HG02798 (cell line): Measurements from ENCODE around the gene SPOCK1.

Experiments
- ATAC-seq: cut with Tn5 transposase; IDR thresholded peaks from one replicate; pipeline ENCODE4 v1.9.1; 2021; ENCODE audit warnings: mild to moderate bottlenecking; ENCODE audit not compliant: unreplicated experiment, poor library complexity

SPOCK1 gene

DNA sequence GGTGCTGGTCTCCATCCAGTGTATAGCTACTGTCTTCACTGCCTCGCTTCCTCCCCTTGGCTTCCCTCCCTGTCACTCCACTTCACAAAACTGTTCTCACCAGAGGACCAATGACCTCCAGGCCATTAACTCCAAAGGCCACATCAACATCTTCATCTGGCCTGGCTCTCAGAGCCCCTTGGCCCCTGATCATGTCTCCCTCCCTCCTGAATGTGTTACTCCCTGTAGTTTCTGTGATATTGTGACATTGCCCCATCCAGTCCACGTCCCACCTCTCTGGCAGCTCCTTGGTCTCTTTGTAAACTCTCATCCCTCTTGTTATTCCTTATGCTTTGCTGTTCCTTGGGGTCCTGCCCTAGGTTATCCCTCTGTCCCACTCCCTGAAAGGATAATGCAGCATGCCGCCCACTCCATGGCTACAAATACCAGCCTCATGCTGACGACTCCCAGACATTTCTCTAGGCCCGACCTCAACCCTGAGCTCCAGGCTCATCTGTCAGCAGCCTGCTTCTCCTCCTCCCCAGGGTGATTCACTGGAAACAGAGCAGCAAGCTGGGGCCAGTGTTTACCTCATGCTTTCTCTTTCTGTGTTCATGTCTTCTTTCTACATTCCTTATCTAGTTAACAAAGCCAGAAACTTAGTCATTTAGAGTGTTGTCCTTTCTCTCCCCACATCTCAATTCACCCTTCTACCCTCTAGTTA, 312.2 kb downstream of the SPOCK1 start:
- ATAC-seq, result no peak

DNA sequence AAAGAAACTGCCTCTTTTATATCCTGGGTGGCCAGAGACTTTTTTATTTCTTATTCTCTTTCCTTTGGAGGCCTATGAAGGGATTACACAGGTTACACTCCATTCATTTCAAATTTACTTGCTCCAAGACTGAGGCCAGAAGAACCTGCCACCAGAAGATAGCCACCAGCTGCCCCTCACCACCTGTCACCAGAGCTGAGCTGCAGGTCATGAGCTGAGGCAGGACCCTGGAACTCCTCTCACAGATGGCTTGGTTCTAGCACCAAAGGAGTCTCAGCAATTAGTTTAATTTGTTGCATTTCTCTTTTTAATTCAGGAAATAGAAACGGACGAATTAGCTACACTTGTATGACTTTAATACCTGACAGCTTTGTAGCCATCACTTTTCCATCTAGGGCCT, 313.9 kb downstream of the SPOCK1 start:
- no peak for ATAC-seq

DNA sequence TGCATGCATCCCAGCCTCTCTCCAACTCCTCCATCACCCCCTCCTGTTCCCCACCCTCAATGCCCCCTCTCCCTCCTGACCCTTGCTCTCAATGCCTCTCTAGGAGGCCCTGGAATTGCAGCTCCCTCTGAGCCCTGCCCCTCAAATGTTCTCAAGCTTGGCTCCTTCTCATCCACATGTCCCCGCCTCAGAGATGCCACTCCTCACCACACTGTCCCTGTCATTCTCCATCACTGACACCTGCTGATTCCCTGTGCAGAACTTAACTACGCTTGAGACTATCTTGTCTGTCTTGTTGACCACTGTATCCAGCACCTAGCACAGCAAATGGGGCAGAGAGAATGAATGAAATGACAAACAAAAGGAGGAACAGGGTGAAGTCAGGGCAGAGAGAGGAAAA, 314.4 kb downstream of the SPOCK1 start:
- ATAC-seq, result no peak

- ATAC-seq, result no peak
Measured at GRCh38 chr5:137182576-137182975, 316.6 kb downstream of the SPOCK1 start.

GRCh38 chr5:137181667-137182066, 317.5 kb downstream of the SPOCK1 start:
- ATAC-seq, result no peak

GRCh38 chr5:137179203-137179602, 319.9 kb downstream of the SPOCK1 start:
- ATAC-seq, result no peak

DNA sequence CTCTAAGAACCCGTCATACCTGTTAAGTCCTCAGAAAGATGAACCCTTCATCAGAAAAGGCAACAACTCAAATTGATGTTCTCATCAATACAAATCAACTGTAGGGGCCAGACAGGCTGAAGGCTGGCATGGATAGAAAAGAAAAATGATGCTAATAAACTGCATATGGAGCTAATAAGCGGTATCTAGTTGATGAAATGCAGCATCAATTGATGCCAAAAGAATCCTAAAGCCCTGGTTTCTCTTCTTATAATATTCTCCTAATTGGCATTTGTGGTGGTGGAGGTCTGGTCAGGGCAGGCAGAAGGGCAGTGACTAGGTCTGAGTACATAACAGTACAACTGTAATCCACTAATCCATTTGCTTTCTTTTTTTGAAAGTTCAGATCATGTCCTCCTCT, 322.5 kb downstream of the SPOCK1 start:
- no peak for ATAC-seq

DNA sequence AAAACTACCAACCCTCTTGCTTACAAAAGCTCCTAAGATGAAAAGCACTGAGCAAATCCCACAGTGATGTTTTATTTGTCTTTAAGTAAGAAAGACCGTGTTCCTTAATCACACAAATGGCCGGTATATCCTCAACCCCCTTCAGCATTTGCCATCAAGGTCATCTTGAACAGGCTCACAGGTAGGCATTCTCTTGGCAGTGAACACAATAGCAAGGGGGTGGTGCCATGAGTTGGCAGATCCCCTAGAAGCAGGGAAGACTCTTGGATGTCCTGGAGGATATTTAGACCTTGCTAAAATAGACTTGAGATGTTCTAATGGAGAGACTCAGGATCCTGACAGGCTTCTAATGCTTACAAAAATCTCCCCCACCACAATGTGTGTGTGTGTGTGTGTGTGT, 323.0 kb downstream of the SPOCK1 start:
- ATAC-seq, result no peak

GRCh38 chr5:137174196-137174595, 324.9 kb downstream of the SPOCK1 start:
- no peak for ATAC-seq

GRCh38 chr5:137172258-137172657, 326.9 kb downstream of the SPOCK1 start:
- no peak for ATAC-seq

DNA sequence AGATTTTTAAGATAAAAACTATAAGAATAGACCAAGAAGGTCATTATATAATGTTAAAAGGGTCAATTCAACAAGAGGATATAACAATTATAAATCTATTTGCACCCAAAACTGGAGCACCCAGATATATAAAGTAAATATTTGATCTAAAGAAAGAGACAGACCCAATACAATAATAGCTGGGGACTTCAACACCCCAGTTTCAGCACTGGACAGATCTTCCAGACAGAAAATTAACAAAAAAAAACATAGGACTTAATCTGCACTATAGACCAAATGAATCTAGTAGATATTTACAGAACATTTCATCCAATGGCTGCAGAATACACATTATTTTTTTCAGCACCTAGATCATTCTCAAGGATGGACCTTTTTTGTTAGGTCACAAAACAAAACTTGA, 331.9 kb downstream of the SPOCK1 start:
- ATAC-seq, result no peak

DNA sequence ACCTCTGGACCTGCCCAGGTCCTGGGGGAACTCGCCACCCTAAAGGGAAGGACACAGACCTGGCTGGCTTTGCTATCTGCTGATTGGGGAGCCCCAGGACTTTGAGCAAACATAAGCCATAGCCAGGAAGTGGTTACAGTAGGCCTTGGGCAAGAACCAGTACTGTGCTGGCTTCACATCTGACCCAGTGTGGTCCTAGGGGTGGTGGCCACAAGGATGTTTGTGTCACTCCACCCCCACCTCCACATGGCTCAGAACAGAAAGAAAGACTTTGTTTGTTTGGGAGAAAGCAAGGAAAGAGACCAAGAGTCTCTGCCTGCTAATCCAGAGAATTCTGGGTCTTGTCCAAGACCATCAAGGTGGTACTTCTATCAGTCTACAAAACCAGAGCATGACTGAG, 334.2 kb downstream of the SPOCK1 start:
- ATAC-seq, result no peak

GRCh38 chr5:137164536-137164935, 334.6 kb downstream of the SPOCK1 start:
- no peak for ATAC-seq

DNA sequence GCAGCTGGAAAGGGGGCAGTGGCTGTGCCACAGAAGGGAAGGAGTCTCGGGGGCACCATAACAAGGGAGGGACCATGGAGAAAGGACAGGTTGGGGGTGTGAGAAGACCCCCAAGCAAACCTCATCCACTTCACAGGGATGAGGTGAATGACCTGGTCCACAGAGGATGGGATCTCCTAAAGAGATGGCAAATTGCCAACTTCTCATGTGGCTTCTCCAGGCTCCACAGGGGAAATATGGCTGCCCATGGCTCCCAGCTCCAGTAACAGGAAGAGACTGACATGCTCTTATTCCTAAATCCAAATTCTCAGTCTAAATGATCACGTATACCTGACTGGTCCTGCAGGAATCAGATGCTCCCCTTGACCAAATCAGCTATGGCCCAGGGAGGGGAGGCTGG, 340.4 kb downstream of the SPOCK1 start:
- ATAC-seq, result no peak

- ATAC-seq, result no peak
Measured at GRCh38 chr5:137156180-137156579, 342.9 kb downstream of the SPOCK1 start.

DNA sequence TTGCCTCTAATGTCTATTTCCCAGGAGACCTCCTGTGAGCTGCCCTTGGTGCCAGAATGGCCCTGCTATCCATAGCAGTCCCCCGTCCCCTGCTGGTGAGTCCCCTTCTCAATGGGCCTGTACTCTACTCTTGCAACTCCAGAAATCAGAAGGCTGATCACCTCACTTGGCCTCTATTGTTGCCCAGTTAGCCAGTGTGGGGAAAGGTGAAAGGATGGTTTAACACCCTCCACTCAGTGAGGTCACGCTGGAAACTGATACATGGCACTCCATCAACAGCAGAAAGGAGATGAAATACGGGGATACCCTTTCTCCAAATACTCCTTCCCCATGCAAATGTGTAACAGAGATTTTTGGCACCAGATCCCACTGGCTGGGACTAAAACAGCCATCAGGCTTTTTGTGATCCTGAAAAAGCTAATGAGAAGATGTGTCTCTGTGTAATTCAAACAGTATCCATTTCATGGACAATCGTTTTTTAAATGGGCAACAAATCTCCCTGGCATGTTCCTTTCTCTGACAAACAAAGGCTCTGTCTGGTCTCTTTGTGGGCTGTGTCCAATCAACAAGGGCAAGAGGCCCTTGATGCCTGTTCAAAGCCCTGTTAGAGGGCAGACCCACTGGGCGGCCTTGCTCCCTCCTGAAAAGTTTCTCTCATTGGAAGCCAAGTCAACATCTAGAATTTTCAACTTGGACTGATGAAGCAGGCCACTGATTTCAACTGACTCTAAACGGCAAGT, 343.7 kb downstream of the SPOCK1 start:
- ATAC-seq, result no peak

- ATAC-seq, result no peak
Measured at GRCh38 chr5:137152616-137153015, 346.5 kb downstream of the SPOCK1 start.

- ATAC-seq, result no peak
Measured at GRCh38 chr5:137148655-137149054, 350.5 kb downstream of the SPOCK1 start.

GRCh38 chr5:137148159-137148558, 351.0 kb downstream of the SPOCK1 start:
- ATAC-seq, result no peak

DNA sequence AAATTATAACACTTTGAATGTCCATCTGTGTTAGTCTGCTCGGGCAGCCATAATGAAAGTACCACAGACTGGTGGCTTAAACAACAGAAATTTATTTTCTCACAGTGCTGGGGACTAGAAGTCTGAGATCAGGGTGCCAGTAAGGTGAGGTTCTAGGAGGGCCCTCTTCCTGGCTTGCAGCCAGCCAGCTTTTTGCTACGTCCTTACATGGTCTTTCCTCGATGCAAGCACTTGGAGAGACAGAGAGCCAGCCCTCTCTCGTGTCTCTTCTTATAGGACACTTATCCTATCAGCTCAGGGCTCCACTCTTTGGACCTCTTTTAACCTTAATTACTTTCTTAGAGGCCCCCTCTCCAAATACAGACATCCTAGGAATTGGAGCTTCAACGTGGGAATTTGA, 351.8 kb downstream of the SPOCK1 start:
- ATAC-seq, result no peak

GRCh38 chr5:137146402-137146890, 352.7 kb downstream of the SPOCK1 start:
- ATAC-seq, result no peak

- no peak for ATAC-seq
Measured at GRCh38 chr5:137145721-137146120, 353.4 kb downstream of the SPOCK1 start.
